ENCODE measurements around the gene STUB1. TPM values are rescaled to one million over a fixed set of nuclear protein-coding genes. Genes with fewer than 3 reads are reported as not detected.

STUB1 gene
- polyA plus RNA-seq = 137 TPM

DNA sequence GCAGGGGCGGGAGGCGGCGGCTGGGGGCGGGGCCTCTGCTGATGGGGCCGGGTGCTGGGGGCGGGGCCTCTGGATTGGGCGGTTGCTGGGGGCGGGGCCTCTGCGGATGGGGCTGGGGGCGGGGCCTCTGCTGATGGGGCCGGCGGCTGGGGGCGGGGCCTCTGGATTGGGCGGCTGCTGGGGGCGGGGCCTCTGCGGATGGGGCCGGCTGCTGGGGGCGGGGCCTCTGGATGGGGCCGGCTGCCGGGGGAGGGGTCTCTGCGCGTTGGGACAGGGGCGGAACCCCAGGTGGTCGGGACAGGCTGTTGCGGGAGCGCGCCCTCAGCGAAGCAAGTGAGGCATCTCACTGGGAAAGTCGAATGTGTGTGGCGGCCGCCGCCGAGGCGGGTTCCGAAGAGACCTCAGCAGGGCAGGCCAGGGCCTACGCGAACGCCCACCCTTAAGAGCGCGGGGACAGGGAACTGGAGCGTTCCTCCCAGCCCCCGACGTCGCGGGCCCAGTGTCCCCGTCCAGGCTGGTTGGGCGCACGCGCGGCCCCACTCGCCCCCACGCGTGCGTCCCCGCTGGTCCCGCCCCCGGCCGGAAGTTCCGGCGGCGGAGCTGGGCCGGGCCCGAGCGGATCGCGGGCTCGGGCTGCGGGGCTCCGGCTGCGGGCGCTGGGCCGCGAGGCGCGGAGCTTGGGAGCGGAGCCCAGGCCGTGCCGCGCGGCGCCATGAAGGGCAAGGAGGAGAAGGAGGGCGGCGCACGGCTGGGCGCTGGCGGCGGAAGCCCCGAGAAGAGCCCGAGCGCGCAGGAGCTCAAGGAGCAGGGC is at the start of gene STUB1:
Gene STUB1 (plus strand): TSS at position 597 of the 811 bp plus-strand sequence. CDS start 116 bp downstream, at position 713.
- no peaks in the 10 kb centered on the region for H3K36me3 Mint-ChIP-seq
- H3K4me3 Mint-ChIP-seq = peak within 1 kb of the TSS; percentile 81 to 93 (median 90)
- H3K4me1 Mint-ChIP-seq = peaks cover 3 to 17% (median 13%) of the 10 kb centered on the region in 3 donors
- peaks cover 5% of the 10 kb centered on the region for H3K27me3 Mint-ChIP-seq
- H3K9me3 Mint-ChIP-seq = no peaks in the 10 kb centered on the region
- H3K27ac Mint-ChIP-seq = peak within 1 kb of the TSS; percentile 80 to 95 (median 91)

DNA sequence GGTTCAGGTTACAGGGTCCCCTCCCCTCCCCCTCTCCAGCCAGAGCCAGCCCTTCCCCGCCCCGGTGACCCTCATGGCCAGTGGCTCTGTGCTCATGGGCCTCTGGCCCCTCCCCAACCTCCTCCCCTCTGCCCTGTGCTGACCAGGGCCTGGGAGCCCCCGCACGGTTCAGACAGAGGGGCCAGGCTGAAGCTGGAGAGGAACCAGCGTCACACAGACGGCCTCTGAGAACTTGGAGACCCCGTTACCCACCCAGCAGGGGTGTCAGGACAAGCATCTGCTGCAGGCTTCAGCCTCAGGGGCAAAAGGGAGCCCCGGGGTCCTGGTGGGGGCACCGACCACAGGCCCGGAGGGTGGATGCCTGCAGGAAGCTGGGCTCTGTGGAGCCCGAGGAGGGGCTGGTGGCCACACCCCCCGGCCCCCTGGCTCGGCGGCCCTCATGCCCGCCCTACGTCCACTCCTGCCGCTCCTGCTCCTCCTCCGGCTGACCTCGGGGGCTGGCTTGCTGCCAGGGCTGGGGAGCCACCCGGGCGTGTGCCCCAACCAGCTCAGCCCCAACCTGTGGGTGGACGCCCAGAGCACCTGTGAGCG is 49.3 kb upstream of the STUB1 start, which contains the start of gene WFIKKN1:
Gene WFIKKN1 (plus strand): TSS at position 171 of the 591 bp plus-strand sequence. CDS start 269 bp downstream, at position 440.
- H3K4me3 Mint-ChIP-seq = peak within 1 kb of the TSS in 1 of 4 donors; percentile 12
- H3K27ac Mint-ChIP-seq = no peak within 1 kb of the TSS
- H3K27me3 Mint-ChIP-seq = no peaks in the 10 kb centered on the region
- peaks cover 2% of the 10 kb centered on the region for H3K36me3 Mint-ChIP-seq
- H3K4me1 Mint-ChIP-seq = peaks cover 0 to 5% (median 0%) of the 10 kb centered on the region in 3 donors
- no peaks in the 10 kb centered on the region for H3K9me3 Mint-ChIP-seq

DNA sequence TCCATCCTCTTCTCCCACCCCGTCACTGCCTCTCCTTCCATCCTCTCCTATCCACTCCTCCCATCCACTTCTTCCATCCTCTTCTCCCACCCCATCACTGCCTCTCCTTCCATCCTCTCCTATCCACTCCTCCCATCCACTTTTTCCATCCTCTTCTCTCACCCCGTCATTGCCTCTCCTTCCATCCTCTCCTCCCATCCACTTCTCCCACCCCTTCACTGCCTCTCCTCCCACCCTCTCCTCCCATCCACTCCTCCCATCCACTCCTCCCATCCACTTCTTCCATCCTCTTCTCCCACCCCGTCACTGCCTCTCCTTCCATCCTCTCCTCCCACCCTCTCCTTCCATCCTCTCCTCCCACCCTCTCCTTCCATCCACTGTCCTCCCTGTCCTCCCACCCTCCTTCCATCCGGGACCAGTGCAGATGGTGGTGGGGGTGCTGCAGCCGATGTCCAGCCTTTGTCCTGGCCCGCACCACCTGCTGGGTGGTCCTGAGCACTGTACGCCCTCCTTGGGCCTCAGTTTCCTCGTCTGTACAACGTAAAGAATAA is 48.3 kb upstream of the STUB1 start:
- Mint-ChIP-seq H3K27me3 (peaks cover 3% of the 10 kb centered on the region), H3K9me3 (peaks cover 0 to 2% (median 0%) of the 10 kb centered on the region in 3 donors), H3K36me3 (no peaks in the 10 kb centered on the region), H3K4me3 (peak overlapping the region in 1 of 4 donors; percentile 12), H3K4me1 (peaks cover 0 to 6% (median 5%) of the 10 kb centered on the region in 3 donors), H3K27ac (no peak overlapping the region)

DNA sequence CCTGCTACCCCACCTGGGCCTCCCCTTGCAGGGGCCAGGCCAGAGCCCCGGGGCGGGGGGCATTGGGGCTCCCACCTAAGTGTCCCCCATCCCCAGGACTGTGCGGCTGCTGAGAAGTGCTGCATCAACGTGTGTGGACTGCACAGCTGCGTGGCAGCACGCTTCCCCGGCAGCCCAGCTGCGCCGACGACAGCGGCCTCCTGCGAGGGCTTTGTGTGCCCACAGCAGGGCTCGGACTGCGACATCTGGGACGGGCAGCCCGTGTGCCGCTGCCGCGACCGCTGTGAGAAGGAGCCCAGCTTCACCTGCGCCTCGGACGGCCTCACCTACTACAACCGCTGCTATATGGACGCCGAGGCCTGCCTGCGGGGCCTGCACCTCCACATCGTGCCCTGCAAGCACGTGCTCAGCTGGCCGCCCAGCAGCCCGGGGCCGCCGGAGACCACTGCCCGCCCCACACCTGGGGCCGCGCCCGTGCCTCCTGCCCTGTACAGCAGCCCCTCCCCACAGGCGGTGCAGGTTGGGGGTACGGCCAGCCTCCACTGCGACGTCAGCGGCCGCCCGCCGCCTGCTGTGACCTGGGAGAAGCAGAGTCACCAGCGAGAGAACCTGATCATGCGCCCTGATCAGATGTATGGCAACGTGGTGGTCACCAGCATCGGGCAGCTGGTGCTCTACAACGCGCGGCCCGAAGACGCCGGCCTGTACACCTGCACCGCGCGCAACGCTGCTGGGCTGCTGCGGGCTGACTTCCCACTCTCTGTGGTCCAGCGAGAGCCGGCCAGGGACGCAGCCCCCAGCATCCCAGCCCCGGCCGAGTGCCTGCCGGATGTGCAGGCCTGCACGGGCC is 47.5 kb upstream of the STUB1 start:
- Mint-ChIP-seq H3K4me1 (peaks cover 0 to 9% (median 6%) of the 10 kb centered on the region in 3 donors), H3K4me3 (no peak overlapping the region), H3K27me3 (peaks cover 3% of the 10 kb centered on the region), H3K27ac (no peak overlapping the region), H3K36me3 (no peaks in the 10 kb centered on the region), H3K9me3 (peaks cover 0 to 2% (median 0%) of the 10 kb centered on the region in 3 donors)

DNA sequence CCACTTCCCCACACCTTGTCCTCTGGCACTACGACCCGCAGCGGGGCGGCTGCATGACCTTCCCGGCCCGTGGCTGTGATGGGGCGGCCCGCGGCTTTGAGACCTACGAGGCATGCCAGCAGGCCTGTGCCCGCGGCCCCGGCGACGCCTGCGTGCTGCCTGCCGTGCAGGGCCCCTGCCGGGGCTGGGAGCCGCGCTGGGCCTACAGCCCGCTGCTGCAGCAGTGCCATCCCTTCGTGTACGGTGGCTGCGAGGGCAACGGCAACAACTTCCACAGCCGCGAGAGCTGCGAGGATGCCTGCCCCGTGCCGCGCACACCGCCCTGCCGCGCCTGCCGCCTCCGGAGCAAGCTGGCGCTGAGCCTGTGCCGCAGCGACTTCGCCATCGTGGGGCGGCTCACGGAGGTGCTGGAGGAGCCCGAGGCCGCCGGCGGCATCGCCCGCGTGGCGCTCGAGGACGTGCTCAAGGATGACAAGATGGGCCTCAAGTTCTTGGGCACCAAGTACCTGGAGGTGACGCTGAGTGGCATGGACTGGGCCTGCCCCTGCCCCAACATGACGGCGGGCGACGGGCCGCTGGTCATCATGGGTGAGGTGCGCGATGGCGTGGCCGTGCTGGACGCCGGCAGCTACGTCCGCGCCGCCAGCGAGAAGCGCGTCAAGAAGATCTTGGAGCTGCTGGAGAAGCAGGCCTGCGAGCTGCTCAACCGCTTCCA is 46.7 kb upstream of the STUB1 start:
- no peak overlapping the region for H3K27ac Mint-ChIP-seq
- H3K9me3 Mint-ChIP-seq = peaks cover 0 to 2% (median 0%) of the 10 kb centered on the region in 3 donors
- peaks cover 3% of the 10 kb centered on the region for H3K27me3 Mint-ChIP-seq
- peaks cover 0 to 10% (median 6%) of the 10 kb centered on the region in 3 donors for H3K4me1 Mint-ChIP-seq
- no peaks in the 10 kb centered on the region for H3K36me3 Mint-ChIP-seq
- H3K4me3 Mint-ChIP-seq = peak overlapping the region in 1 of 4 donors; percentile 52

DNA sequence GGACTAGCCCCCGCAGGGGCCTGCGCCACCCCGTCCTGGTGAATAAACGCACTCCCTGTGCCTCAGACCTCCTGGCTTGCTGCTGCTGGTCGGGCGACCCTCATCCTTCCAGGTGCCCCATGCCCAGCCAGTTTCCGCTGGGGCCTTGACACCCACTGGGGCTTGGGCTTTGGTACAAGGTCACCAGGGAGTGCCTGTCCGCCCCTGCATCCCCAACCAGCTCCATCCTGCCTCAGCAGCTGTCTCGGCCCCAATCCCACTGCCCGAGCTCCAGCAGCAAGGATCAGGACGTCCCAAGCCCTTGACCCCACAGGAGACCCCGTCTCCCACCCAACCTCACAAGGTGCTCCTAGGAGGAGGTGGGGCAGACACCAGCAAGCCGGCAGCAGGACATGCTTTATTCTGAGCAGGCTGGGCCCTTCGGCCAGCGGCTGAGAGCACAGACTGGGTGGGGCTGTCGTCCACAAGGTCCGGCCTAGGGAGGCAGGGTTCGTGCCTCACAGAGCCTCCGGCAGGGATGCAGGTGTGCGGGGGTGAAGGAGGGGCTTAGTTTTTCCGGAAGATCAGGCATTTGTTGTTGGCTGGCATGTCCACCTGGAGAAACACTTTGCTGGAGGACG is 46.0 kb upstream of the STUB1 start:
- peaks cover 0 to 2% (median 0%) of the 10 kb centered on the region in 3 donors for H3K9me3 Mint-ChIP-seq
- peak overlapping the region in 2 of 4 donors; percentile 52 to 70 for H3K4me3 Mint-ChIP-seq
- peaks cover 4 to 14% (median 10%) of the 10 kb centered on the region in 3 donors for H3K4me1 Mint-ChIP-seq
- no peaks in the 10 kb centered on the region for H3K36me3 Mint-ChIP-seq
- peaks cover 3% of the 10 kb centered on the region for H3K27me3 Mint-ChIP-seq
- peak overlapping the region in 2 of 3 donors; percentile 31 to 71 for H3K27ac Mint-ChIP-seq

DNA sequence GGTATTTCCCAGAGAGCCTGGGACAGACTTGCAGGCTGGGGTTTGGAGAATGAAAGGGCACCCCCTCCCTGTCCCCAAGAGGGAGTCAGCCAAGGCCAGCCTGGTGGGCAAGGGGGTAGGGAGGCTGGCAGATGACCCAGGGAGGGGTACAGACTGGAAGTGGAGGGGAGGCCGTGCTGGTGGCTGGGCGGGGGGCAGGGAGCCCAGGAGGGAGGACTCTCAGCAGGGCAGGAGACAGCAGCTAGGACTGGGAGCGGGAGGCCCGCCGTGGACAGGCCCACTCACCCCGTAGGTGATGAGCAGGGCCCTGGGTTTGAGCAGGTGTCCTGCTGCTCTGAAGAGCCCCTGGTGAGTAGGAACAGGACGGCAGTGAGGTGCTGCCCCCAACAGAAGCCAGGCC is 45.2 kb upstream of the STUB1 start:
- Mint-ChIP-seq H3K9me3 (peaks cover 0 to 2% (median 0%) of the 10 kb centered on the region in 3 donors), H3K27me3 (peaks cover 3% of the 10 kb centered on the region), H3K4me1 (peaks cover 10 to 19% (median 13%) of the 10 kb centered on the region in 3 donors), H3K36me3 (no peaks in the 10 kb centered on the region), H3K27ac (peak overlapping the region in 1 of 3 donors; percentile 71), H3K4me3 (peak overlapping the region; percentile 25 to 83 (median 46))

DNA sequence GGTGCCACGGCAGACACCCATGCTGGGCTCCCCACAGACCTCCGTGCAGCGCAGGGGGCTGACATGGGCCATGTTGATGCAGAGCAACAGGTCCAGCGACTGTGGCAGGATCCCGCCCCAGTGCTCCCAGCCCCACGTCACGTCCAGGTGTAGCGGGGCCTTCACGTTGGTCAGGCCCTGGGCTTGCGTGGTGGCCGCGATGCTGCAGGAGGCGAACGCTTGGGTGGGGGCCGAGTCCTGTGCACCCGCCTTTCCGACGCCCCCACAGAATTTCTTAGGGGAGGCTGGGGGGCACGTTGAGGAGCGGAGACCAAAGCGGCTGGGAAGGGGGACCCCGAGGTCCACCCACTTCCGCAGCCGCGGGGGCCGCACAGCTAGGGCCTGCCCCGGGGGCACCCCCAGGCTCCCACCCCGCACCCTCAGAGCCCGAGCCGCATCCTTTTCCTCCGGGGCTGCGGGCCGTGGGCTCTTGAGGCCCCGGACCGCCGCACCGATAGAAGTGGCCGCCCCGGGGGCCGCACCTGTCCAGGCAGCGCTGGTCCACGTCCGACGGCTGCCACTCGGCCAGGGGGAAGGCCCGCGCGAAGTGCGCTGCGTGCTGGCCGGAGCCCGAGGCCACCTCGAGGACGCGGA is 44.5 kb upstream of the STUB1 start:
- Mint-ChIP-seq H3K27me3 (peaks cover 3% of the 10 kb centered on the region), H3K36me3 (no peaks in the 10 kb centered on the region), H3K27ac (peak overlapping the region in 2 of 3 donors; percentile 100), H3K9me3 (peaks cover 0 to 2% (median 0%) of the 10 kb centered on the region in 3 donors), H3K4me3 (peak overlapping the region; percentile 68 to 100 (median 98)), H3K4me1 (peaks cover 12 to 19% (median 13%) of the 10 kb centered on the region in 3 donors)

DNA sequence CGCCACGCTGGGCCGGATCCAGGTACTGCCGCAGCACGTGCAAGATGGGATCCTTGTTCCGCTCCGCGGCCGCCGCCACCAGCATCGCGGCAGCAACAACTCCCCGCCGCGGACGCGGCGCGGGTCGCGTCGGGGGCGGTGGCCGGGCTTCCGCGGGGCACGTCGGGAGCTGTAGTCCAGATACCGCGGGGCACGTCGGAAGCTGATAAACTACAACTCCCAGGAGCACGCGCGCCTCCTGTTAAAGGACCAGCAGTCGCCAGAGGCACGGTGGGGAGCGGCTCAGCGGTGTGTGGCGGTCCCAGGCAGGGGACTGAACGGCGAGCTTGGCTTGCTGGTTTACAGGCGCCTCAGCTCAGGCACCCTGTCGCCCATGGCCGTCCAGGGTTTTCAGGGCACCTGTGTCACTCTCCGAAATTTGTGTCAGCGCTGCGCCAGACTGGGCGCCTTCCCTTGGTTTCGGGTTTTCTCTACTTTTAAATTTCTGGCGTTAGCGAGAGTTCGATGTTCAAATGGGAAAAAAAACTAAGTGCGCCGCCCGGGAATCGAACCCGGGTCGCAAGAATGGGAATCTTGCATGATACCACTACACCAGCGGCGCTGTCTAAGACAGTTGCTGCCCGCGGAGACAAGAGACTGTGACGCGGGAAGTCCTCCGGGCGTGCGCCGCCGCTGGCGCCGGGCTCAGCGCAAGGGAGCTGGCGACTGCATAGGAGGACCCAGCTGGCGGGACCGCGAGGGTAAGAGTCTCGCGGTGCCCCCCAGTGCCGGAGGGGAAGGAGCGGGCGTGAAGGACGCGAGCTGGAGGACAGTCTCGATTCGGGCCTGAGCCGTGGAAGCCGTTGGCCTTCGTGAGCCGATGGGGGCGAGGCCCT is 43.8 kb upstream of the STUB1 start, which contains the start of gene METTL26:
Gene METTL26 (minus strand): TSS at position 100 of the 875 bp plus-strand sequence. CDS start 15 bp downstream, at position 85.
- peaks cover 0 to 2% (median 0%) of the 10 kb centered on the region in 3 donors for H3K9me3 Mint-ChIP-seq
- H3K4me3 Mint-ChIP-seq = peak within 1 kb of the TSS; percentile 96 to 100 (median 100)
- H3K4me1 Mint-ChIP-seq = peaks cover 12 to 19% (median 13%) of the 10 kb centered on the region in 3 donors
- peaks cover 3% of the 10 kb centered on the region for H3K27me3 Mint-ChIP-seq
- H3K27ac Mint-ChIP-seq = peak within 1 kb of the TSS; percentile 99 to 100 (median 100)
- H3K36me3 Mint-ChIP-seq = no peaks in the 10 kb centered on the region

DNA sequence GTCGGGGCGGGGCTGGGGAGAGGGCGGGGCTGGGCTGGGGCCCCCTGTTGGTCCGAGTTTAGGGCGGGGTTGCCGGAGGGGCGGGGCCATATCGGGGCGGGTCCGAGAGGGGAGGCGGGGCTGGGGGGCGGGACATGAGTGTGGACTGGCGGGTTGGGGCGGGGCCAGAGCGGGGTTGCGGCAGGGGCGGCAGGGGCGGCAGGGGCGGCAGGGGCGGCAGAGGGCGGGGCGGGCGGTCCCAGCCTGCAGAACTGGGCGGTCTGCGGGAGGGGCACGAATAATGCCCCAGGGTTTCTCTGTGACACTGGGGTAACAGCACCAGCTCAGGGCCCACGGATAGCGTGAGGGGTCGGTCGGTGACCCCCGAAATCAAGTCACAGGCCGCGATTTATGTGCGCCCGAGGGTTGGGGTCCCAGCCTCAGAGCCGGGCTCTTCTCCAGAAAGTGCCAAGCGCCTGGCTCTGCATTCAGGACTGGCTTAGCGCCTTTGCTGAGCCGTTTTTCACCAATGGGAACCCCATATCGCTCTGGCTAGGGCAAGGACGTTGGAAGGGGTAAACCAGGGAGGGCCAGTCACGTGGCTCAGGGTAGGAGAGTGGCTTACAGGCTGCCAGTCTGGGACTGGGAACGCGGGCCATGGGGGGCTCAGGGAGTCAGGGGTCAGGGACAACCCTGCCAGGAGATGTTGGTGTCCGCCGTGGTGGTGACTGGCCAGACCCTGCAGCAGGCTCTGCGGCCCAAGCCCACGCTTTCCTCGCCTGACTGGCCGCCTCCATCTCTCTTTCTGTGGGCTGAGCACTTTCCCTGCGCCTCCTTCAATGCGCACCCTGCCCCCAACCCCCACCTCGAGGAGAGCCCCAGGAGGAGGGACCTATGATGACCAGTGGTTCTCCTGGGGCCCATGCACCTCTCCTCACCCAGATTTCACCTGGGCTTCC is 42.9 kb upstream of the STUB1 start:
- H3K4me1 Mint-ChIP-seq = peaks cover 12 to 19% (median 13%) of the 10 kb centered on the region in 3 donors
- peaks cover 3% of the 10 kb centered on the region for H3K27me3 Mint-ChIP-seq
- H3K36me3 Mint-ChIP-seq = no peaks in the 10 kb centered on the region
- H3K9me3 Mint-ChIP-seq = peaks cover 0 to 2% (median 0%) of the 10 kb centered on the region in 3 donors
- H3K4me3 Mint-ChIP-seq = peak overlapping the region; percentile 96 to 100 (median 100)
- peak overlapping the region; percentile 99 to 100 (median 100) for H3K27ac Mint-ChIP-seq

DNA sequence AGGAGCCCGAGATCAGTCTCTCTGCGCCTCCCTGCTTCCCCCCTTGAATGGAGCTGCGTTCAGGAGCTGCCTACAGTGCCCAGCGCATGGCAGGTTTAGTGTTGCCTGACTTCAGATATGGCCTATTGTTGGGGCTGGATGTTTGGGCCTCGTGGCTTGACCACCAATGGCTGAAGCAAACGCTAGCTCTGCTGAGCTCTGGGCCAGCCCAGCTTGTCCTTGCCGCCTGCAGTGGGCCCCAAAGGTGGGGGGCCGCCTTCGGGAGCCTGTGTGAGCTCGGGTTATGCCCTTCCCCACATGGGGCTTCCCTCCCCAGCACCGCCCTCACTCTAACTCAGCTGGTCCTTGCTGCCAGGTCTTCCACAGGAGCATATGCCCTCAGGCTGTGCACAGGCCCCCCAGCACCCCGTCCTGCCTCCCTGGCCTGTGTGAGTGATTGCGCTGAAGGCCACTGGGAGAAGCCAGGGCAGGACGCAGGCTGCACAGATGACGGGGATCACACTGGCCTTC is 42.1 kb upstream of the STUB1 start:
- Mint-ChIP-seq H3K4me1 (peaks cover 12 to 19% (median 13%) of the 10 kb centered on the region in 3 donors), H3K9me3 (peaks cover 0 to 2% (median 0%) of the 10 kb centered on the region in 3 donors), H3K36me3 (no peaks in the 10 kb centered on the region), H3K27me3 (peaks cover 3% of the 10 kb centered on the region), H3K27ac (no peak overlapping the region), H3K4me3 (peak overlapping the region in 3 of 4 donors; percentile 52 to 100 (median 67))

Data from IgD-negative memory B cell (primary cell).